T-helper 17 cell (primary cell): ENCODE results near the gene DLG1. TPM values are rescaled to one million over a fixed set of nuclear protein-coding genes. Genes with fewer than 3 reads are reported as not detected.
A peak's percentile ranks its signal among the peaks of the same experiment; 100 is the strongest.

ENCODE experiments used
- ATAC-seq: fragments of 150-1000 bp; cut with Tn5 transposase; 2 replicates; pipeline ENCODE4 v1.10.0; 2021; ENCODE audit warnings: mild to moderate bottlenecking, moderate library complexity
- DNase-seq, 3 donors: peaks; one replicate each; pipeline versions ENCODE4 v3.0.0 to v3.0.0-alpha.2; 2020 to 2021
- H3K9me3 ChIP-seq: one replicate; pipeline ENCODE4 v1.7.0; 2013; ENCODE audit warnings: low read length, mild to moderate bottlenecking; ENCODE audit not compliant: control insufficient read depth, poor library complexity, severe bottlenecking
- H3K27ac Mint-ChIP-seq: one replicate; pipeline ENCODE4 v1.8.0; 2022; ENCODE audit warnings: mild to moderate bottlenecking, moderate library complexity, mixed read lengths
- H3K27me3 Mint-ChIP-seq: one replicate; pipeline ENCODE4 v1.8.0; 2022; ENCODE audit warnings: mixed read lengths
- H3K36me3 Mint-ChIP-seq: one replicate; pipeline ENCODE4 v1.8.0; 2022; ENCODE audit warnings: low read depth, mixed read lengths
- H3K4me1 Mint-ChIP-seq: one replicate; pipeline ENCODE4 v1.8.0; 2022; ENCODE audit warnings: mild to moderate bottlenecking, mixed read lengths
- H3K4me3 Mint-ChIP-seq: one replicate; pipeline ENCODE4 v1.8.0; 2022; ENCODE audit warnings: mild to moderate bottlenecking, moderate library complexity, mixed read lengths
- total RNA-seq, 4 donors: library from RNA in 2 of 4; stranded (reverse) in 2 of 4; gene quantifications; one replicate each; pipeline ENCODE4 v1.2.3 and lab custom pipeline; 2022 to 2026

Gene DLG1
- total RNA-seq, 2 donors from 2014 or later, result 87.5 to 99.7 TPM

DNA sequence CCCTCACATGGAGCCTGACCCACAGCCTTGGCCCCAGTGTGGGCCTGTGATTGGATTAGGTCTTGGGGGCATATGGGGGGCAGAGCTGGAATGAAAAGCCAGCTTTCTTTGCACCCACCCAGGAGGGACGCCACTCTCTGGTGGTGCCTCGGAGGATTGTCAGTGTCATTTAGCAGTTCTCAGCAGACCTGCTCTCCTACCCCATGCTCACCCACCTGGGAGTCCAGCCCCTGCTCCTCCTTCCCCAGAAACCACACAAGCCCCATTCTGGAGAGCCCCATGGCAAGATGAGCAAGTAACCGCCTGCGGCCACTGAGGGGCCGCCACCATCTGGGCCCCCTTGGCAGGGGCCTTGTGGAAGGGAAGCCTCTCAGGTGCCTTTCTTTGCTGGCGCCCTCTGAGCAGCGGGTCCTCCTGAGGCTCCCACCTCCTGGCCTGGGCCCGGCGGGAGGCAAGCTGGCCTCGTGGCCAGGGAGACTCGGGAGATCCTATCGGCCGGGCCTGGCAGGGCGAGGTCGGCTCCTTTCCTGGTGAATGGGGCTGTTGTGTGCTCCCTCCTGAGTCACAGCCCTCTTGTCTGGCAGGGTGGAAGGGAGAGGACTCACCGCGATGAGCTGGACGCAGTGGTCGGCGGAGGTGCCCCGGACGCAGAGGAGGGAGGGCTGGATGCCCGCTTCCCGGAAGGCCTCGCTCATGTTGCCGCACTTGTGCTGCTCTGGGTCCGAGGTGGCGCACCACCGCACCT, 271.1 kb downstream of the DLG1 start:
- no peaks in the 10 kb centered on the region for H3K9me3 ChIP-seq
- Mint-ChIP-seq H3K27me3 (peaks cover 14% of the 10 kb centered on the region), H3K4me1 (peaks cover 13% of the 10 kb centered on the region), H3K4me3 (no peak overlapping the region), H3K36me3 (no peaks in the 10 kb centered on the region), H3K27ac (no peak overlapping the region)
- ATAC-seq, result no peak
- DNase-seq, result no peak

DNA sequence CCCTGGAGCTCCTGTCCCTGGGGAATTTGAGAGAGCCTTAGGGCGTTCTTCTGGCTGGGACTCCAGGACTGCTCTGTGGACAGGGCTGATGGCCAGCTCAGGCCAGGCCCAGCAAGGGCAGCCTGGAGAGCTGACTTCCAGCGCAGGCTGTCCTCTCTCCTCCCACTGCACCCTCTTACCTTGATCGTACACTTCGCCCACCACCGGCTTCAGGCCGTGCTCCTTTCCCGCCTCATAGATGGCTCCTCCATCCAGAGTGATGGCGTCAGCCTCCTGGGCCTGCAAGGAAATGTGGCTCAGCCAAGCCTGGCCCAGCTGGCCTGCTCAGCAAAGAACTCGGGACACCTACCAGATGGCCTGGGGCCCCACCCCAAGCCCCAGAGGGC, 271.9 kb downstream of the DLG1 start:
- no peak overlapping the region for H3K4me3 Mint-ChIP-seq
- no peaks in the 10 kb centered on the region for H3K36me3 Mint-ChIP-seq
- H3K4me1 Mint-ChIP-seq, result peaks cover 13% of the 10 kb centered on the region
- peaks cover 14% of the 10 kb centered on the region for H3K27me3 Mint-ChIP-seq
- ATAC-seq (no peak), DNase-seq (no peak)
- no peaks in the 10 kb centered on the region for H3K9me3 ChIP-seq
- H3K27ac Mint-ChIP-seq, result no peak overlapping the region

GRCh38 chr3:197025736-197026480, 272.5 kb downstream of the DLG1 start:
- Mint-ChIP-seq H3K36me3 (no peaks in the 10 kb centered on the region), H3K27me3 (peaks cover 14% of the 10 kb centered on the region), H3K4me3 (no peak overlapping the region), H3K4me1 (peaks cover 13% of the 10 kb centered on the region), H3K27ac (no peak overlapping the region)
- DNase-seq (no peak), ATAC-seq (no peak)
- no peaks in the 10 kb centered on the region for H3K9me3 ChIP-seq

DNA sequence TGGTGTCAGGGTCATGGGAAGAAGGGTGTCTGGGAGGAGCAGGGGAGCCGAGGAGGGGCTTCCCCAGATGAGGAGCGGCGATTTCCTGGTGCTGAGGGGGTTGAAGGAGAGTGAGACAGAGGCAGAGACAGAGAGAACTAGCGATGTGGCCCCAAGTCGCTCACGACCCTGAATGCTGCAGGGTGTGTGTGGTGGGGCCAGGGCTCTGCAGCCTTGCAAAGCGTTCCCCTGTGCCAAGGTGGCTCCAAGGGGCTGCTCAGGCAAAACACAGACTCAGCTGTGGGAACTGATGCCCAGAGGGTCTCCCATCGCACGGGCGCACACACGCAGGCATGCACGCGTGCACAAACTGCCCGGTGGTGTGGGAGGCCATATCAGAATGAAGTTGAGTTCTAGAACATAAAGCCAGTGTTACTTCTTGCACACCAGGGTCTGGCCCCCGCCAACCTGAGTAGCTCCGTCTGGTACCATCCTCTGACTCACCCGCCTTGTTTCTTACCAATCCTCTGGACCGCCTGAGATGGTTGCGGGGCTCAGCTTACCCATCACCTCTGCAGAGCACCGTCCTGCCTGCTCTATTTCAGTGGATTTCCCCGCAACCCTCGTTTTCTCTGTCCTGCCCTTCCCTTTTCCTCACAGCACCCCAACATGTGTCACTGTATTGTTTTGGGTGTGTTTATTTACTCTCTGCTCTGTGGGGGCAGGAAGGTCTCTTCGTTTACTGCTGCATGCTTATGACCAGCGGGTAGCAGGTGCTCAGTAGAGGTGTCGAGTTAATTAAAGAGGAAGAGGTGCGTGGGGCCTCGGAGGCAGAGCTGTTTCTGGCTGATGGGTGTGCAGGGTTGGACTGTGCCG, 273.3 kb downstream of the DLG1 start:
- peak overlapping the region; percentile 33 for H3K4me3 Mint-ChIP-seq

DNA sequence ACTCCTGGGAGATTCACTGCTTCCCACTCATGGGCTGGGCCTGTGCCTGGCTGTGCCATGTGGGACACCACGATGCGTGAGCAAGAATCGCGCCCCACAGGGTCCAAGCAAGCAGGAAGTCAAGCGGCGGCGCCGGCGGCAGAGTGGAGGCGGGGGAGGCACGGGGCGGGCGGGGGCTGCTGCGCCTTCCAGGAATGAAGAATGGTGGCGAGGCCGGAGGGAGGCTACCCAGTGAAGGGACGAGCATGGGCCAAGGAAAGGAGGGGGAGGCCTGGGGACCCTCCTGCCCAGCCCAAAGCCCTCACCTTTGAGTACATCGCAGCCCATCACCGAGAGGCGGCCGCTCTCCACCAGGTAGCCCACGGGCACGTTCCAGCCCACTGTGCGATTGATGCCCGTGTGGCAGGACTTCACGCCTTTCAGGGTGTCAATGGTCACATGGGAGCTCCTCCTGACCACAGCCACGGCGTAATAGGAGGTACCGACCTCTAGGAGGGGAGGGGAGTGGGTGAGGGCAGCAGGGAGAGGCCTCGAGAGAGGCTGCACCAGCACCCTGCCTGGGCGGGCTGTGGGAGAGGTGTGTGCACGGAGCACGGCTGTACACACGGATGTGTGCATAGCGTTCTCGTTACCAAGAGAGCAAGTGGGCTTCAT, 274.3 kb downstream of the DLG1 start:
- H3K36me3 Mint-ChIP-seq, result no peaks in the 10 kb centered on the region
- H3K4me3 Mint-ChIP-seq, result no peak overlapping the region
- no peaks in the 10 kb centered on the region for H3K9me3 ChIP-seq
- peaks cover 14% of the 10 kb centered on the region for H3K27me3 Mint-ChIP-seq
- DNase-seq, result no peak
- no peak overlapping the region for H3K27ac Mint-ChIP-seq
- no peak for ATAC-seq
- H3K4me1 Mint-ChIP-seq, result peaks cover 8% of the 10 kb centered on the region

More for the DNA sequence above, 273.3 kb downstream of the DLG1 start:
- Mint-ChIP-seq H3K36me3 (no peaks in the 10 kb centered on the region), H3K4me1 (peaks cover 10% of the 10 kb centered on the region), H3K27ac (no peak overlapping the region), H3K27me3 (peaks cover 14% of the 10 kb centered on the region)
- ATAC-seq (no peak), DNase-seq (no peak)
- H3K9me3 ChIP-seq, result no peaks in the 10 kb centered on the region

GRCh38 chr3:197023241-197023997, 275.0 kb downstream of the DLG1 start:
- no peaks in the 10 kb centered on the region for H3K36me3 Mint-ChIP-seq
- peaks cover 8% of the 10 kb centered on the region for H3K4me1 Mint-ChIP-seq
- peak overlapping the region; percentile 80 for H3K4me3 Mint-ChIP-seq
- no peak overlapping the region for H3K27ac Mint-ChIP-seq
- DNase-seq, result no peak
- H3K27me3 Mint-ChIP-seq, result peaks cover 19% of the 10 kb centered on the region
- no peaks in the 10 kb centered on the region for H3K9me3 ChIP-seq
- ATAC-seq, result peak; percentile 67

DNA sequence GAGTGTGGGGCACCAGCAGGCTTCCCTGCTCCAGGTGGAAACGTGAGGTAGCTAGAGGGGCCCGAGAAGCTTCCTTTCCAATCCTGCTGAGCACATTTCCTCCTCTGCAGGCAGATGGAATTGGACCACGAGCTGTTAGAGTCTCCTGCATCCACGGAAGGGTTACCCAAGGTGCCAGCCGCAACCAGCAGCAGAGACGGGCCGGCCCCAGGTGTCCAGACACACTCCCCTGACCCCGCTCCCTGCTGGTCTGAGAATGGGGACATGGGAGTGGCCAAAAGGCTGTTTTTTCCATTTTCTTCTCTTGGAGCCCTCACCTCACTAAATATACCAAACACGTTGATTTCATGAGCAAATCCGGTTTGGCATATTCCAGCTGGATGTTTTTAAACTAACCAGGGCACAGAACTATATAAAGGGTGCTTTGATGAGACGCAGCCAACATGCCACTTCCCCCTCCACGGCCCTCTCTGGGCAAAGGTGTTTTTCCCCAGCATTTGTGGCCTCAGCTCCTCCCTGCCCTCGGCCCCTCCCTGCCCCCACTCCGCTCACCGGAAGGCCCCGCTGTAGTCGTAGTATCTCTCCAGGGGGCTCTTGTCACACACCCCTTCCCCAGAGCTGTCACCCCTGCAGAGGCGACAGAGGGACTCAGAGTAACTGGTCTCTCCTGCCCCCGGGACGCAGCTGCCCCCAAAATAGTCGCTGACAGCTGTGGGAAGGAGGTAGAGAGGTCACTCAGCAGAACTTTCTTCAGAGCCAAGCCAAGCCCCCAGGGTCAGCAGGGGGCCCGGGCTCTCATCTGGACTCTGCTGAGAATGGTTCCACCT, 275.8 kb downstream of the DLG1 start:
- Mint-ChIP-seq H3K36me3 (no peaks in the 10 kb centered on the region), H3K27me3 (peaks cover 19% of the 10 kb centered on the region), H3K4me3 (no peak overlapping the region), H3K4me1 (peaks cover 8% of the 10 kb centered on the region), H3K27ac (no peak overlapping the region)
- no peaks in the 10 kb centered on the region for H3K9me3 ChIP-seq
- ATAC-seq, result no peak
- DNase-seq, result no peak

GRCh38 chr3:197021729-197022404, 276.5 kb downstream of the DLG1 start:
- H3K27ac Mint-ChIP-seq, result no peak overlapping the region

DNA sequence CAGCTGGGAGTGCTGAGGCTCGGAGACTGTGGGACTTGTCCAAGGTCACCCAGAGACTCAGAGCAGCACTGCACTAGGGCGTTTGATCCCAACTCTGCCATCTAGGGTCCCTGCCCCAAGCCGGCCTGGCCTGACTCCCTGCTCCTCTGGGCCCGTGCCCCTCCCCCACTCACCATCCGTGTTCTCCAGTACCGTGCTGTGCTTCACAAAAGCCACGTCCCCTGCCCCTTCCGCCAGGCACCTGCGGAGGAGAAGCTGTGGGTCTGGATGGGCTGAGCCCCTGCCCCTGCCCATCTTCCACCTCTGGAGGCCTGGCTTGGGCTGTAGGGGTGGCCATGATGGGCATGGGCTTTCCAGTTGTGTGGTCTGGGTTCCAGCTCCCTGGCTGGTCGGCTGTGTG, 277.2 kb downstream of the DLG1 start:
- ATAC-seq (no peak), DNase-seq (no peak)
- H3K36me3 Mint-ChIP-seq, result no peaks in the 10 kb centered on the region
- no peak overlapping the region for H3K4me3 Mint-ChIP-seq
- peaks cover 8% of the 10 kb centered on the region for H3K4me1 Mint-ChIP-seq
- H3K9me3 ChIP-seq, result no peaks in the 10 kb centered on the region
- H3K27ac Mint-ChIP-seq, result no peak overlapping the region
- H3K27me3 Mint-ChIP-seq, result peaks cover 19% of the 10 kb centered on the region

More at GRCh38 chr3:197021729-197022404, 276.5 kb downstream of the DLG1 start:
- H3K27me3 Mint-ChIP-seq, result peaks cover 19% of the 10 kb centered on the region
- peaks cover 8% of the 10 kb centered on the region for H3K4me1 Mint-ChIP-seq
- no peak overlapping the region for H3K4me3 Mint-ChIP-seq
- H3K9me3 ChIP-seq, result no peaks in the 10 kb centered on the region
- DNase-seq (no peak), ATAC-seq (no peak)
- no peaks in the 10 kb centered on the region for H3K36me3 Mint-ChIP-seq

DNA sequence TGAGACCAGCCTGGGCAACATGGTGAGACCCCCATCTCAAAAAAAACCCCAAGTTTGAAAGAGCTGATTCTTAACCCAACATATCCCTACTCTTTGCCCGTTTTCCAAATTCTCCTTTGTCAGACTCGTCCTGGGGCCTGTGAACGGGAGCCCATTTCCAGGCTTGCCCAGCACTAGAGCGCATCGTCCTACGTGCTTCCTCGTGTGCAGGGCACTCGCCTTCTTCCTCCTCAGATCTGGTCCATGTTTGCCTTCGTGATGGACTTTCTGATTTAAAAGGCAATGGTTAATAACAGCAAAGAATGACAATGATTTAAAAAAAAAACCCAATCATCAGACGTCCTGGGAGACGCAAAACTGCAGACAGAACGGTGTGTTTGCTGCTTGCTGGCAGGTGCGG, 278.9 kb downstream of the DLG1 start:
- ATAC-seq, result no peak
- Mint-ChIP-seq H3K27me3 (peaks cover 13% of the 10 kb centered on the region), H3K27ac (no peak overlapping the region), H3K4me1 (peaks cover 5% of the 10 kb centered on the region), H3K4me3 (no peak overlapping the region), H3K36me3 (no peaks in the 10 kb centered on the region)
- H3K9me3 ChIP-seq, result no peaks in the 10 kb centered on the region
- DNase-seq, result no peak

GRCh38 chr3:197019021-197019420, 279.4 kb downstream of the DLG1 start:
- ATAC-seq, result no peak

More at GRCh38 chr3:197019021-197019420, 279.4 kb downstream of the DLG1 start:
- DNase-seq, result no peak
- H3K36me3 Mint-ChIP-seq, result no peaks in the 10 kb centered on the region
- H3K27me3 Mint-ChIP-seq, result peaks cover 13% of the 10 kb centered on the region
- peaks cover 5% of the 10 kb centered on the region for H3K4me1 Mint-ChIP-seq
- no peaks in the 10 kb centered on the region for H3K9me3 ChIP-seq
- H3K4me3 Mint-ChIP-seq, result no peak overlapping the region
- no peak overlapping the region for H3K27ac Mint-ChIP-seq
